Stimulated activated CD4-positive, alpha-beta T cell treated with anti-CD3 and anti-CD28 coated beads, Interleukin-4, amount 100 ng/mL, for 4 hours (primary cell): ENCODE measurements around the gene FARP1.
"Not testable (repeated sequence)": the region's sequence is repeated elsewhere in the genome, so short reads cannot be mapped to it uniquely, and the experiment has no call there.

Source experiments
- DNase-seq, 2 experiments: peaks; one replicate each; pipeline ENCODE4 v3.0.0-alpha.2; 2020

Gene FARP1

GRCh38 chr13:98265692-98266551, 123.0 kb downstream of the FARP1 start:
- DNase-seq = no peak

- DNase-seq = no peak
These were observed 124.4 kb downstream of the FARP1 start for GRCh38 chr13:98267080-98267912.

- no peak for DNase-seq
These were observed 126.5 kb downstream of the FARP1 start for GRCh38 chr13:98269386-98269785.

- DNase-seq = no peak
These were observed 127.9 kb downstream of the FARP1 start for GRCh38 chr13:98270819-98271218.

GRCh38 chr13:98271646-98272045, 128.8 kb downstream of the FARP1 start:
- not testable (repeated sequence) for DNase-seq

GRCh38 chr13:98272549-98272948, 129.7 kb downstream of the FARP1 start:
- no peak for DNase-seq

- no peak for DNase-seq
These were observed 130.4 kb downstream of the FARP1 start for GRCh38 chr13:98273067-98273823.

GRCh38 chr13:98273824-98274742, 131.2 kb downstream of the FARP1 start:
- no peak for DNase-seq

GRCh38 chr13:98274921-98275487, 132.1 kb downstream of the FARP1 start:
- no peak for DNase-seq

GRCh38 chr13:98275681-98276171, 132.8 kb downstream of the FARP1 start:
- DNase-seq = no peak

GRCh38 chr13:98276486-98276885, 133.6 kb downstream of the FARP1 start:
- DNase-seq = no peak

GRCh38 chr13:98278068-98278724, 135.3 kb downstream of the FARP1 start:
- no peak for DNase-seq

GRCh38 chr13:98279473-98280175, 136.7 kb downstream of the FARP1 start:
- DNase-seq = no peak

- no peak for DNase-seq
These were observed 137.2 kb downstream of the FARP1 start for GRCh38 chr13:98280176-98280510.

GRCh38 chr13:98284679-98285078, 141.8 kb downstream of the FARP1 start:
- DNase-seq = no peak

GRCh38 chr13:98285317-98285716, 142.4 kb downstream of the FARP1 start:
- no peak for DNase-seq

GRCh38 chr13:98285852-98286594, 143.1 kb downstream of the FARP1 start:
- no peak for DNase-seq

- DNase-seq = no peak
These were observed 143.9 kb downstream of the FARP1 start for GRCh38 chr13:98286799-98287198.

- DNase-seq = no peak
These were observed 145.3 kb downstream of the FARP1 start for GRCh38 chr13:98288211-98288610.
